SK-N-SH (cell line): ENCODE results near the gene TFCP2L1. TPM values are rescaled to one million over a fixed set of nuclear protein-coding genes. Genes with fewer than 3 reads are reported as not detected.

Experiments used
- CTCF ChIA-PET: fragments of 300-600, 350-600 bp; formaldehyde crosslinking; extraction: SDS; loops from one replicate; lab custom pipeline; 2021; lab: Yijun Ruan, JAX
- POLR2A ChIA-PET: fragments of 350-600 bp; sonication (Branson Sonifier 250); formaldehyde crosslinking; extraction: SDS; loops from one replicate; lab custom pipeline; 2020; ENCODE audit warnings: antibody characterized with exemption, inconsistent platforms; lab: Yijun Ruan, JAX
- DNase-seq: peaks from one replicate; pipeline ENCODE4 v3.0.0; 2012
- H2AFZ ChIP-seq: fragments of 200-600 bp; sonication (generic); 2 replicates; pipeline ENCODE4 v1.8.1; 2016; ENCODE audit warnings: antibody characterized with exemption, mild to moderate bottlenecking, low read depth
- H3F3A ChIP-seq: fragments of 200-600 bp; sonication (generic); replicated peaks from 2 replicates; pipeline ENCODE3; 2016; ENCODE audit warnings: antibody characterized with exemption, mild to moderate bottlenecking; ENCODE audit not compliant: insufficient read depth
- H3K27ac ChIP-seq, 2 experiments: fragments of 200-500 bp in 1 of 2; fragments of 200-600 bp in 1 of 2; sonication (Bioruptor generic) in 1 of 2; sonication (generic), shearing (Covaris generic) in 1 of 2; 2 replicates each; pipeline versions ENCODE4 v1.5.1 to v1.6.1; 2014 to 2016; ENCODE audit warnings: low read depth in 2 of 2, inconsistent platforms in 1 of 2, low read length in 1 of 2, mild to moderate bottlenecking in 1 of 2, mixed read lengths in 1 of 2
- H3K27me3 ChIP-seq: fragments of 200-600 bp; sonication (generic), shearing (Covaris generic); 2 replicates; pipeline ENCODE4 v1.6.1; 2016; ENCODE audit warnings: mixed run types; ENCODE audit not compliant: insufficient read depth
- H3K36me3 ChIP-seq, 2 experiments: fragments of 200-500 bp in 1 of 2; fragments of 200-600 bp in 1 of 2; sonication (Bioruptor generic) in 1 of 2; sonication (generic) in 1 of 2; replicated peaks in 1 of 2; 2 replicates each; pipeline versions ENCODE3 to v1.5.1; 2014 to 2016; ENCODE audit warnings: low read length in 1 of 2, mild to moderate bottlenecking in 1 of 2; ENCODE audit not compliant: insufficient read depth in 2 of 2, control insufficient read depth in 1 of 2
- H3K4me1 ChIP-seq, 2 experiments: fragments of 200-500 bp in 1 of 2; fragments of 200-600 bp in 1 of 2; sonication (Bioruptor generic) in 1 of 2; sonication (generic), shearing (Covaris generic) in 1 of 2; 2 replicates each; pipeline versions ENCODE4 v1.5.1 to v1.6.1; 2014 to 2016; ENCODE audit warnings: low read depth in 1 of 2, low read length in 1 of 2, mixed run types in 1 of 2; ENCODE audit not compliant: insufficient read depth in 2 of 2, control insufficient read depth in 1 of 2
- H3K4me2 ChIP-seq: fragments of 200-600 bp; sonication (generic), shearing (Covaris generic); 2 replicates; pipeline ENCODE4 v1.6.1; 2017; ENCODE audit warnings: mixed run types
- H3K4me3 ChIP-seq, 2 experiments: fragments of 200-500 bp in 1 of 2; fragments of 200-600 bp in 1 of 2; sonication (Bioruptor generic) in 1 of 2; sonication (generic), shearing (Covaris generic) in 1 of 2; 2 replicates each; pipeline versions ENCODE4 v1.5.1 to v1.8.1; 2014 to 2016; ENCODE audit warnings: low read depth in 2 of 2, inconsistent platforms in 1 of 2, low read length in 1 of 2, mild to moderate bottlenecking in 1 of 2, mixed read lengths in 1 of 2, moderate library complexity in 1 of 2
- H3K79me2 ChIP-seq: fragments of 200-600 bp; sonication (generic); 2 replicates; pipeline ENCODE4 v1.8.1; 2017; ENCODE audit warnings: mild to moderate bottlenecking; ENCODE audit not compliant: insufficient read depth
- H3K9ac ChIP-seq: fragments of 200-600 bp; sonication (generic); 2 replicates; pipeline ENCODE4 v1.6.1; 2017; ENCODE audit warnings: mixed run types
- H3K9me2 ChIP-seq: fragments of 200-600 bp; sonication (generic); 2 replicates; pipeline ENCODE4 v1.6.1; 2017; ENCODE audit warnings: mixed run types
- H3K9me3 ChIP-seq: fragments of 200-600 bp; sonication (generic); 2 replicates; pipeline ENCODE4 v1.6.1; 2017; ENCODE audit warnings: mixed run types, mild to moderate bottlenecking, moderate library complexity
- H4K20me1 ChIP-seq: fragments of 200-600 bp; sonication (generic); 2 replicates; pipeline ENCODE4 v1.6.1; 2017; ENCODE audit warnings: mild to moderate bottlenecking, mixed run types; ENCODE audit not compliant: insufficient read depth
- EZH2phosphoT487 ChIP-seq: fragments of 200-600 bp; sonication (generic); IDR thresholded peaks from 2 replicates; pipeline ENCODE4 v1.6.1; 2017; ENCODE audit warnings: low read depth, mixed run types, mild to moderate bottlenecking, antibody characterized with exemption, moderate library complexity, borderline replicate concordance
- FOSL2 ChIP-seq: IDR thresholded peaks from 2 replicates; pipeline ENCODE4 v1.4.0; 2012; ENCODE audit warnings: low read depth, mild to moderate bottlenecking, moderate library complexity, borderline replicate concordance
- FOXM1 ChIP-seq: IDR thresholded peaks from 2 replicates; pipeline ENCODE4 v1.4.0; 2012; ENCODE audit warnings: low read depth, mild to moderate bottlenecking
- GABPA ChIP-seq: IDR thresholded peaks from 2 replicates; pipeline ENCODE4 v1.4.0; 2012; ENCODE audit warnings: low read depth, mild to moderate bottlenecking
- GATA2 ChIP-seq: sonication (generic); formaldehyde crosslinking; IDR thresholded peaks from 2 replicates; pipeline ENCODE4 v1.5.0; 2020; ENCODE audit warnings: mild to moderate bottlenecking, missing genetic modification reagents
- IRF3 ChIP-seq: fragments of 150-350 bp; IDR thresholded peaks from 2 replicates; pipeline ENCODE4 v1.6.1; 2016; ENCODE audit warnings: mild to moderate bottlenecking, low read depth, low read length
- MAX ChIP-seq: IDR thresholded peaks from 2 replicates; pipeline ENCODE4 v1.4.0; 2012; ENCODE audit warnings: low read depth
- MEF2A ChIP-seq: IDR thresholded peaks from 2 replicates; pipeline ENCODE4 v1.4.0; 2012; ENCODE audit warnings: low read depth, borderline replicate concordance
- NFIC ChIP-seq: IDR thresholded peaks from 2 replicates; pipeline ENCODE4 v1.4.0; 2012; ENCODE audit warnings: borderline replicate concordance
- NRF1 ChIP-seq: IDR thresholded peaks from 2 replicates; pipeline ENCODE4 v1.6.1; 2012; ENCODE audit warnings: low read depth, mild to moderate bottlenecking, low read length
- PBX3 ChIP-seq: IDR thresholded peaks from 2 replicates; pipeline ENCODE4; 2012
- RAD21 ChIP-seq: IDR thresholded peaks from 2 replicates; pipeline ENCODE4 v1.6.1; 2012; ENCODE audit warnings: mild to moderate bottlenecking, low read length
- RCOR1 ChIP-seq: fragments of 150-350 bp; IDR thresholded peaks from 2 replicates; pipeline ENCODE4 v1.6.1; 2017; ENCODE audit warnings: antibody characterized with exemption, low read length
- RFX5 ChIP-seq: IDR thresholded peaks from 2 replicates; pipeline ENCODE4 v1.6.1; 2012; ENCODE audit warnings: mild to moderate bottlenecking, improper control_type of control experiment, low read length
- SIN3A ChIP-seq: IDR thresholded peaks from 2 replicates; pipeline ENCODE4 v1.6.1; 2012; ENCODE audit warnings: low read depth, mild to moderate bottlenecking, low read length, moderate library complexity, borderline replicate concordance
- TAF1 ChIP-seq: IDR thresholded peaks from 2 replicates; pipeline ENCODE4 v1.6.1; 2012; ENCODE audit warnings: low read depth, mild to moderate bottlenecking, low read length, moderate library complexity, borderline replicate concordance
- WGBS: methylation state at CpG from one replicate; pipeline ENCODE4 v1.1.6; 2017; ENCODE audit warnings: low lambda C conversion rate; 5-methylcytosine and 5-hydroxymethylcytosine counted together
- polyA plus RNA-seq, 3 experiments: library from polyadenylated mRNA; depleted of rRNA; stranded (reverse); fragments of >200 nt; gene quantifications; 2 replicates each; pipeline ENCODE4 v1.2.3, GENCODE V29; 2012

TFCP2L1 gene
- polyA plus RNA-seq, 1 of the 3 experiments (the other 2 are of a cell fraction), result not detected

- Histone ChIP-seq H3K79me2 (no peaks in the 10 kb centered on the region), H3K4me1 (no peaks in the 10 kb centered on the region), H3K4me2 (no peak overlapping the region), H4K20me1 (no peaks in the 10 kb centered on the region), H3F3A (no peaks in the 10 kb centered on the region), H3K4me3 (no peak overlapping the region), H3K9me3 (no peaks in the 10 kb centered on the region), H3K27me3 (no peaks in the 10 kb centered on the region; the same call in 1 of the 2 replicates), H2AFZ (no peak overlapping the region), H3K36me3 (no peaks in the 10 kb centered on the region), H3K27ac (no peak overlapping the region), H3K9me2 (no peaks in the 10 kb centered on the region), H3K9ac (no peak overlapping the region)
- CTCF ChIA-PET, result interaction anchor here (1.7 kb wide), 1 partner anchor 8 kb away, joined by 4 read pairs; no protein-coding TSS in a partner anchor
- POLR2A ChIA-PET, result no interaction called here
- no peak for DNase-seq
- TF ChIP-seq RCOR1, result no peak
- no peak for TF ChIP-seq RFX5
- TF ChIP-seq EZH2phosphoT487, result no peak
- TF ChIP-seq TAF1, result no peak
- TF ChIP-seq PBX3, result no peak
- TF ChIP-seq NRF1, result no peak
- no peak for TF ChIP-seq FOXM1
- no peak for TF ChIP-seq GABPA
- no peak for TF ChIP-seq RAD21
- WGBS, result 29% methylated on average over 5 of the region's 5 CpGs
These were observed 65.1 kb downstream of the TFCP2L1 start for GRCh38 chr2:121219866-121220265.

GRCh38 chr2:121218386-121218938 lies 66.5 kb downstream of the TFCP2L1 start:
- POLR2A ChIA-PET, result no interaction called here

More at GRCh38 chr2:121218386-121218938, 66.5 kb downstream of the TFCP2L1 start:
- Histone ChIP-seq H3K27ac (no peak overlapping the region), H3K36me3 (no peaks in the 10 kb centered on the region), H3K9ac (no peak overlapping the region), H2AFZ (no peak overlapping the region), H3K4me3 (no peak overlapping the region), H3K27me3 (peaks cover 7% of the 10 kb centered on the region; the same call in 1 of the 2 replicates), H4K20me1 (no peaks in the 10 kb centered on the region), H3F3A (no peaks in the 10 kb centered on the region), H3K9me2 (no peaks in the 10 kb centered on the region), H3K79me2 (no peaks in the 10 kb centered on the region), H3K4me2 (no peak overlapping the region), H3K4me1 (no peaks in the 10 kb centered on the region), H3K9me3 (no peaks in the 10 kb centered on the region)
- CTCF ChIA-PET, result interaction anchor here (0.7 to 1.7 kb wide), 4 partner anchors 9 to 1471 kb away, joined by 3 to 4 read pairs (median 4); no protein-coding TSS in a partner anchor
- TF ChIP-seq SIN3A, result no peak
- no peak for TF ChIP-seq FOXM1
- TF ChIP-seq MAX, result no peak
- no peak for TF ChIP-seq FOSL2
- TF ChIP-seq GATA2 (CRISPR knock-in tag), result no peak
- TF ChIP-seq MEF2A, result no peak
- TF ChIP-seq NFIC, result no peak
- TF ChIP-seq IRF3, result no peak
- DNase-seq, result no peak
- WGBS, result 51% methylated on average over 6 of the region's 8 CpGs
